ENCODE data around the gene RIMBP2.
A peak's percentile ranks its signal among the peaks of the same experiment; 100 is the strongest.
"Not testable (repeated sequence)": the region's sequence is repeated elsewhere in the genome, so short reads cannot be mapped to it uniquely, and the experiment has no call there.

RIMBP2 gene, protein sequence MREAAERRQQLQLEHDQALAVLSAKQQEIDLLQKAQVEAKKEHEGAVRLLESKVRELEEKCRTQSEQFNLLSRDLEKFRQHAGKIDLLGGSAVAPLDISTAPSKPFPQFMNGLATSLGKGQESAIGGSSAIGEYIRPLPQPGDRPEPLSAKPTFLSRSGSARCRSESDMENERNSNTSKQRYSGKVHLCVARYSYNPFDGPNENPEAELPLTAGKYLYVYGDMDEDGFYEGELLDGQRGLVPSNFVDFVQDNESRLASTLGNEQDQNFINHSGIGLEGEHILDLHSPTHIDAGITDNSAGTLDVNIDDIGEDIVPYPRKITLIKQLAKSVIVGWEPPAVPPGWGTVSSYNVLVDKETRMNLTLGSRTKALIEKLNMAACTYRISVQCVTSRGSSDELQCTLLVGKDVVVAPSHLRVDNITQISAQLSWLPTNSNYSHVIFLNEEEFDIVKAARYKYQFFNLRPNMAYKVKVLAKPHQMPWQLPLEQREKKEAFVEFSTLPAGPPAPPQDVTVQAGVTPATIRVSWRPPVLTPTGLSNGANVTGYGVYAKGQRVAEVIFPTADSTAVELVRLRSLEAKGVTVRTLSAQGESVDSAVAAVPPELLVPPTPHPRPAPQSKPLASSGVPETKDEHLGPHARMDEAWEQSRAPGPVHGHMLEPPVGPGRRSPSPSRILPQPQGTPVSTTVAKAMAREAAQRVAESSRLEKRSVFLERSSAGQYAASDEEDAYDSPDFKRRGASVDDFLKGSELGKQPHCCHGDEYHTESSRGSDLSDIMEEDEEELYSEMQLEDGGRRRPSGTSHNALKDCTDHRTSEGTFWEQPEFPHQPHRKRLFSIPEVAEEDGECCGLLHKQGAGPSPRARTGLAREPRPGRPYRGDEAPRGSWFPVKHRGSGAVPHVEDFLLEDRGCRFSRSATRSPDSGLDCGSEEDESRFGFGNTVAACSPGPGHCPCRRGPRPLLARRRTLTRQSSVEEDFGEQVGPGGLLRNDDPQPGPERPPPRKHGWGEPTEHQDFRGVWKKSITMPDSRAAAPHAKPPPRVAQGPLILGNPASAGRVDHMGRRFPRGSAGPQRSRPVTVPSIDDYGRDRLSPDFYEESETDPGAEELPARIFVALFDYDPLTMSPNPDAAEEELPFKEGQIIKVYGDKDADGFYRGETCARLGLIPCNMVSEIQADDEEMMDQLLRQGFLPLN (N-terminal part only)

DNA sequence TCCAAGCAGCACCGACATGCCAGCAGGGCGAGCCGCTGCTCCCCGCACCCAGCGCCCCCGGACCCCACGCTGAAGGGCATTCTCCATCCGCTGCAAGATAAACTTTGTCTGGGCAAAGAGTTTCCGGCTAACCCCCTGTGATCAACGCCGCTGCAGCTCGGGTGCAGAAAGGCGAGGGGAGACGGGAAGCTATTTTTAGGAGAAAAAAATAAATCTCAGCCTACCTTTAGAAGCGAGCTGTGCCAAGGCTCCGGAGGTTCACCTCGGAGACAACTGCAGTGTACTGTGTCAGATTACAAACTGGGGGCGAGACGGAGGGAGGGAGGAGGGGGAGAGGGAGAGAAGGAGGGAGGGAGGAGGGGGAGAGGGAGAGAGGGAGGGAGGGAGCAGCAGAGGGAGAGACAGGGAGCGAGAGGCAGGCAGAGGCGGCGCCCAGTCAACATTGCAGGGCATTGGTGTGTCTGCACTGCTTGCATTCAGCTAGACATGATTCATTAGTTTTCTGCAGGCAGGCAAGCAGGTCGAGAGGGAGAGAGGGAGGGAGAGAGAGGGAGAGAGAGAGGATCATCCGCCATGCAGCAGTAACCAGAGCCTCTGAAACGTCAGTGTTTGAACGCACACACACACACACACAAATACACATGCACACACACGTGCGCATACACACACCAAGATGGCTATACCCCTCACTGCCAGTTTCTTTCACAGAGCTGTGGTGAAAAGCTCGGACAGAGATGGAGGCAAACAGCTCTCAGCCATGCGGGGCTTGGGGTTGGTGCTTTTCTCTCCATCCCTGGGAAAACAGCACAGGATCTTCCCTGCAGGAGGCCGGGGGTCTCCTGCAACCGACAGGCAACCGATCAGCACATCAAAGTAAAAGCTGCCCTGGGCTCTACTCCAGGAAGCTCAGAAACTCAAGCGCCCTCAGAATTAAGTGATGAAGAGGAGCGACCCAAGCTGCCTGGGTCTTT lies at the start of gene RIMBP2:
Gene RIMBP2, minus strand, starts transcription at position 302 of the 971 bp plus-strand sequence. CDS start 237,286 bp downstream, outside the sequence.
- peak; percentile 1 for DNase-seq

DNA sequence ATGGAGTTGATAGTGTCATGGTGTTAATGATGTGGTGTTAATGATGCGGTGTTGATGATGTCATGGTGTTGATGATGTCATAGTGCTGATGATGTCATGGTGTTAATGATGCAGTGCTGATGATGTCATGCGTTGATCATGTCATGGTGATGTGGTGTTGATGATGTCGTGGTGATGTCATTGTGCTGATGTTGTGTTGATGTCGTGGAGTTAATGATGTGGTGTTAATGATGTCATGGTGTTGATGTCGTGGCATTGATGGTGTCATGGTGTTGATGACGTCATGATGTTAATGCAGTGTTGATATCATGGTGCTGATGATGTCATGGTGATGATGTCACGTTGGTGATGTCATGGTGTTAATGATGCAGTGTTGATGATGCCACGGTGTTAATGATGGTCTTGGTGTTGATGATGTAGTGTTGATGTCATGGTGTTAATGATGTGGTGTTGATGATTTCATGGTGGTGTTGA lies 49.1 kb upstream of the RIMBP2 start:
- DNase-seq = peak; percentile 13

DNA sequence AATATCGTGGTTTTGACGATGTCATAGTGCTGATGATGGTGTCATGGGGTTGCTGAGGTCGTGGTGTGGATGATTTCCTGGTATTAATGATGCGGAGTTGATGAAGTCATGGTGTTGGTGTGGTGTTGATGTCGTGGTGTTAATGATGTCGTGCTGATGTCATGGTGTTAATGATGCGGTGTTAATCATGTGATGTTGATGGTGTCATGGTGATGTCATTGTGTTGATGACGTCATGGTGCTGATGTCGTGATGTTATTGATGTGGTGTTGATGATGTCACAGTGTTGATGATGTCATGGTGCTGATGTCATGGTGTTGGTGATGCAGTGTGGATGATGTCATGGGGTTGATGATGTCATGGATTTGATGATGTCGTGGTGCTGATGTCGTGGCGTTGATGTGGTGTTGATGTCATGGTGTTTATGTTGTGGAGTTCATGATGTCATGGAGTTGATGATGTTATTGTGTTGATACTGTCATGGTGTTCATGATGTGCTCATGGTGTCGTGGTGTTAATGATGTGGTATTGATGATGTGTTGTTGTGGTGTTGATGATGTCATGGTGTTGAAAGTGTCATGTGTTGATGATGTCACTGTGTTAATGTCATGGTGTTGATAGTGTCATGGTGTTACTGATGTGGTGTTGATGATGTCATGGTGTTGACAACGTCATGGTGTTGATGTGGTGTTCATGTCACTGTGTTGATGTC lies 48.5 kb upstream of the RIMBP2 start:
- DNase-seq = peak; percentile 27

DNA sequence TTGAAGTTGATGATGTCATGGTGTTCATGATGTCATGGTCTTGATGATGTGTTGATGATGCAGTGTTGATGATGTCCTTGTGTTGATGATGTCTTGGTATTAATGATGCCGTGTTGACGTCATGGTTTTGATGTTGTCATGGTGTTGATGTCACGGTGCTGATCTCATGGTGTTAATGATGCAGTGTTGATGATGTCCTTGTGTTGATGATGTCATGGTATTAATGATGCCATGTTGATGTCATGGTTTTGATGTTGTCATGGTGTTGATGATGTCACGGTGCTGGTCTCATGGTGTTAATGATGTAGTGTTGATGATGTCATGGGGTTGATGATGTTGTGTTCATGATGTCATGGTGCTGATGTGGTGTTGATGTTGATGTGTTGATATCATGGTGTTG lies 48.0 kb upstream of the RIMBP2 start:
- no peak for DNase-seq

DNA sequence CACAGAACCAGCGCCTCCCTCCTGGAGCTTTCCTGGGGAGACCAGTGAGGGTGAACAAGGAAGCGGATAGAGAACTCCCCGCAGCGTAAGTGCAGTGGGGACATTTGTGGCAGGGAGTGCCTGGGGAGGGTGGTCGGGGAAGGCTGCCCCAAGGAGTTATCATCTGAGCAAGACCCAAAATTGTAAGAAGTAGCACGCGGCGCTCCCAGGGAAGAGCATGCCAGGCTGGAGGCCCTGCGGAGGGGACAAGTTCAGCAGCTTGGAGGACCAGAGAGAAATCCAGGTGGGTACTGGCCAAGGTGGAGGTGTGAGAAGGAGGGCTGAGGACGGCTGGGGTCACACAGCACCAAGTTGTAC lies 46.2 kb upstream of the RIMBP2 start:
- DNase-seq = no peak

DNA sequence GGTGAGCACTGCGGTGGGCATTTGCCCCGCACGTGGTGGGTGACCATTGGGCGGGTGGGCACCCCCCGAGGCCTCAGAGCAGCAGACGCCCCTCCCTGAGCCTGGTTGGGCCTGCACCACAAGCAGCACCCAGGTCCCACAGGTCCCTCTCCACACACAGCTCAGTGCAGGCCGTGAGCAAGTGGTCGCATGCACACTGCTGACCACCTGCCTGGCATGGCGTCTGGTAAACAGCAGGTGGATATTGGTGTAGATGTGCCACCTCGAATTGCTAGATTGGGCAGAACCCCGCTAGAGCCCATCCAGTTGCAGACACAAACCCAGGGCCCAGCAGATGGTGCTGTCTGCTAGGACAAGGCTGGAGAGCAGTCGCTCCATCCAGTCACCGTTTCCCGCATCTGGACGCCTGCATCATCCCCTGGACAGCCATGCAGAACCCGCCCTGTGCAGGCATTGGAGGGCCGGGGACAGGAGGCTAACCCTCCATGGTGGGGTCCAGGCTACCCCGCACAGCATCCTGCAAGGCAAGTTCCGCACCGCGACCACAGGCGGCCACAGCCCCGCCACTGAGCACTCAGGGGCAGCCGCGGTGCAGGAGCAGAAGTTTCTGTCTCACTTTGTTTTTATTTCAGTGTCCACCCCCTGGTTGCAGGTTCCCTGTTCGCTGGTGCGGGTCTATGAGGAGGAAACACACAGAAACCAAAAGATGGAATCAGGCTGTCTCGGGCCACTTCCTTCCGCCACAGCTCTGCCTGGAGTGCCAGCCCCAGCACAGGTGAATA lies 45.6 kb upstream of the RIMBP2 start:
- DNase-seq = peak; percentile 56

DNA sequence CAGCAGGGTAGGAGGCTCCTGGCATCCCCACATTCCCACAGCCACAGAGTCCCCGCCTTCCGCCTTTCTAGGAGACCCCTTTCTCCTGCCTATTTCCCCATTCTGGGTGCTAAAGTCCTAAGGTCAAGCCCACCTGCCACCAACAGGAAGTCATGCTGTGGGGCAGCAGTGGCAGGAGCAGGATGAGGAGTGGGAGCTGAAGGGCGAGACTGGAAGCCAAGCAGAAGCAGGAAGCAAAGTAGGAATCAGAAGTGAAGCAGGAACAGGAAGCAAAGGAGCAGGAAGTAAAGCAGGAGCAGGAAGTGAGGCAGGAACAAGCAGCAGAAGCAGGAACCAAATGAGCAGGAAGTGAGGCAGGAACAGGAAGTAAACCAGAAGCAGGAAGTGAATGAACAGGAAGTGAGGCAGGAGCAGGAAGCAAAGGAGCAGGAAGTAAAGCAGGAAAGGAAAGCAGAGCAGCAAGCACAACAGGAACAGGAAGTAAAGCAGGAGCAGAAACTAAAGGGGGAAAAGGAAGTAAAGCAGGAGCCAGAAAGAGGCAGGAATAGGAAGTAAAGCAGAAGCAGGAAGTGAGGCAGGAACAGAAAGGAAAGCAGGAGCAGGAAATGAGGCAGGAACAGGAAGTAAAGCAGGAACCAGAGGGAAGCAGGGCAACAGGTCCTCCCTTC lies 38.3 kb upstream of the RIMBP2 start:
- DNase-seq = no peak

DNA sequence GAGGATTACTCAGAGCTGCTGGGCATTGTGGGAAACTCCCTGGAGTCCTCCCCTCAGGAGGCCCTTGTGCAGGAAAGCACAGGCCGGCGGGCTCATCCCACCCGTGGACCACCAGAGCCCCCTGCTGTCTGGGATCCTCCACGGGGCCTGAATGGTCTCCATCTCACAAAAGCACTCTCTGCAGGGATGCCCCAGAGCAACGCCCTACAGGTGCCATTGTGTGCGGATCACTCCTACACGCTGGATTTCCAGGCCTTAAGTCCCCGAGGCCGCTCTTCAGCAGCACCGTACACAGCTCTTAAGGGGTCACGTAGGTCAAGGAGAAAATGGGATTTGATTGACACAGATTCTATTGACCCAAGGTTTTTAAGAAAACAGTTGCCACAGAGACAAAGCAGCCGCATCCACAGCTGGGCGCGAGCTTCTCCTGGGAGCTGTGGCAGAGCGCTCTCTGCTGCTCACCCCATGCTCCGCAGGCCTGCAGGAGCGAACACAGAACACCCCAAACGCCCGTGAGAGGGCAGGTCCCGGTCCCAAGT lies 36.7 kb upstream of the RIMBP2 start:
- no peak for DNase-seq

DNA sequence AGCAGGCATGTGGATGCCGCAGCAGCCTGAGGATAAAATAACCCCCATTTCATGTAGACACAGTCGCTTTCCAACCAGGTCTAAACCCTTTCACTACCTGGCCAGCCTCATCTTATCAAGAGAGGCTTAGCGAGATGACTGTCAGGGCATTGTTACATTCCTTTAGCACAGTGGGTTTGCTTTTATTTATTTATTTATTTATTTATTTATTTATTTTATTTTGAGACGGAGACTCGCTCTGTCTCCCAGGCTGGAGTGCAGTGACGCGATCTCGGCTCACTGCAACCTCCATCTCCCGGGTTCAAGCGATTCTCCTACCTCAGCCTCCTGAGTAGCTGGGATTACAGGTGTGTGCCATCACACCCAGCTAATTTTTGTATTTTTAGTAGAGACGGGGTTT lies 35.9 kb upstream of the RIMBP2 start:
- not testable (repeated sequence) for DNase-seq

DNA sequence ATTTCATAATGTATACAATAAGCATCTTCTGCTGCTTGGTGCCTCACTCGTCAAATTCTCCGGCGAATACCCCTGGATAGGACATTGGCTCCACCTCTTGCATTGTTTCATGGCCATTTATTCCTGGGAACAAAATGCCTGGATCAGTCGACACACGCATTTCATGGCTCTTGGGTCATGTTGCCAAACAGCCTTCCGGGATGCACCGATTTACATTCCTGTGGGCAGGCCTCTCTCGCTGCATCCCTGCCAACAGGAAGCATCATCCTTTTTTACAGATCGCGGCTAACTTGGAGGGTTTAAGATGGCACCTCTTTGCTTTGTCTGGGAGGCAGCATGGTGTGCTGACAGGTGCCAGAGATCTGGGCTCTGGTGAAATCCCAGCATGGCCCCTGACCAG lies 32.7 kb upstream of the RIMBP2 start:
- DNase-seq = no peak

DNA sequence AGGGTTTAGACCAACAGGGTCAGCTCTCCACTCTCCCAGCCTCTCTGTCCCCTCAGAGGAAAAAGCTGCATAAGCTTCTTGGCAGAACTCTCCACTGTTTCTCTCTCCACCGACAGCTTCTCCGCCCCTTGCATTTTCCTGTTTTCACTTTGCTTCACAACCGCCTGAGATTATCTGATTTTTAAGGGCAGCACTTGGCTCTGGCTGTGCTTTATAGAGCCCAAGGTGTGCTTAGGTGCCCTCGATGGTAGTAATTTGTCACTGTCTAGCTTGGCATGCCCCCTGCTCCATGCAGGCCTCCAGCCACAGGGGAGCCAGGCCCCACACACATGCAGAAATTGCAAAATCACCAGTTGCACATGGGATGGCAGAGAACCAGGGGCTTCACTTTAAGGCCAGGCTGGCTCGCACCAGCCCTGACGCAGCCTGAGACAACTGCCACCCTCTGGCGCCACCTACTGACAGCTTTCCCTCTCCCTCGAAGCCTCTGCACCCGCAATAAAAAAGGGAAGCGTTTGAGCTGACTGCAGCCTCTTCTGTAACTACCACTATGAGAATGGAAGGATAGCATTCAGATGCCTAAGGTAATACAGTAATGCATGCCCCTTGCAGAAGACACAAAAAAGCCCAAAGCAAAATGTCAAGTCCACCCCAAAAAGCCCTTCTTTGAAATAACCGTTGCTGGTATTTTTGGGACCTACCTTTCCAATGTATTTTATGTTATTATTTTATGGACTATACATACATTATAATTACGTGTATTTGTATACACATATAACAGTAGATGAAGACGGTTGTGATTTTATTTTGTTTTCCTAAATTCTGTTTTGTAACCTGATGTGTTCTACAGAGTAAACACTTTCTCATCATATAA lies 32.0 kb upstream of the RIMBP2 start:
- peak; percentile 51 for DNase-seq

DNA sequence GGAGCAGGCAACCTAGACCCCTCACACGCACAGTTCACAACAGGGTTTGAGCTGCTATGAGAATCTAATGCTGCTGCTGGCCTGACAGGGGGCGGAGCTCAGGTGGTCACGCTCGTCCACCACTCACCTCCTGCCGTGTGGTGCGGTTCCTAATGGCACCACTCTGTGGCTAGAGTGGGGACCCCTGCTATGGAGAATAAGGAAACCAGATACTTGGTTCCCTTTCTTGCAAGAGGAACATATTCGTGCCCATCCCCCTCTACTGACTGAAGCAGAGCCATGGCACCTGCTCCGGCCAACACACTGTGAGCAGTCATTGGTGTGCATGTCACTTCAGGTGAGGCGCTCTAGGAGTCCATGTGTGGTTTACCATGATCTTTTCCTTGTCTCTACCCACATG lies 30.4 kb upstream of the RIMBP2 start:
- DNase-seq = no peak

DNA sequence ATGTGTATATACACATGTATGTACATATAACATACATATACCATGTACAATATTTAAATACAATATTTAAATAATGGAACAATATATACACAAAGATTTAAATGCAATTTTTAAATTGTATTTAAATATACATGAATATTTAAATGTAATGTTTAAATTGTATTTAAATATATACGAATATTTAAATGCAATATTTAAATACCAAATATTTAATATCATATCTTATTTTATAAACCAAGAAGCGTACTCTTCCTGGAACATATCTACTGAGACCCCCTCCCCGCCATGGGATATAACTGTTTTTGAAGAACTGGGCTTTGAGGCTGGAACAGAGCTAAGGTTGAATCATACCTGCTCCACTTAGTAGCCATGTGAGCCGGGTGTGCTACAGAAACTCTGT lies 29.8 kb upstream of the RIMBP2 start:
- no peak for DNase-seq

DNA sequence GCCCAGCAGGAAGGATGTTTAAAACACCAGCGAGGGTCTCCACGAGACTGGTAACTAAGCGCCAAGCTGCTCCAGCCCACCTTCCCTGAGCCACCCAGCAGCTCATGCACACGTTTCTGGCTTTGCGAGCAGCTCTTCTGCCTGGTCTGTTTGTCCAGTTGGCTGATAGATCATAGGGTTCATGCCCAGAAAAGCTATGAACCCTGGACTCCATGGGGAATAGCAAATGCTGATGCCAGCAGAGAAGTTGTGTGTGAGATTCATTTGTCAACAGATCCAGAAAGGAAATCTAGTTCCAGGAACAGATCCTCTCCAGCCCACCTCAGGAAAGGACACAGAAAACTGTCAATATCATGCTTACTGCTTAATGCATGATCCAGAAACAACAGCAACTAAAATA lies 28.2 kb upstream of the RIMBP2 start:
- DNase-seq = no peak

DNA sequence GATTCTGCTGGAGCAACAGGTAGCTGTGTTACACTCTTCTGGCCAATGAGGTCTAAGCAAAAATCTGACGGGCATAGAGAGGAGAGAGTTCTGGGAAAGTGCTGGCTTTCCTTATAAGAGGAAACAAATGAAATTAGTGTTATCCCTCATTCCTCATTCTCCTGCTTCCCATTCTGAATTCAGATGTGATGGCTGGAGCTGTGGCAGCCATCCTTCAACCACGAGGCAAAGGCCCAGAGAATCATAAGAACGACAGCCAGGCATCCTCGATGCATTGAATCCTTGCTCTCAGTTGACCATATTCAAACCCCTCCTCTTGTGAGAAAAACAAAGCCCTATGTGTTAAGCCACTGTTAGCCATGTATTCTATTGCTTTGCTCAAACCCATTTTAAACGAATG lies 27.5 kb upstream of the RIMBP2 start:
- DNase-seq = no peak

DNA sequence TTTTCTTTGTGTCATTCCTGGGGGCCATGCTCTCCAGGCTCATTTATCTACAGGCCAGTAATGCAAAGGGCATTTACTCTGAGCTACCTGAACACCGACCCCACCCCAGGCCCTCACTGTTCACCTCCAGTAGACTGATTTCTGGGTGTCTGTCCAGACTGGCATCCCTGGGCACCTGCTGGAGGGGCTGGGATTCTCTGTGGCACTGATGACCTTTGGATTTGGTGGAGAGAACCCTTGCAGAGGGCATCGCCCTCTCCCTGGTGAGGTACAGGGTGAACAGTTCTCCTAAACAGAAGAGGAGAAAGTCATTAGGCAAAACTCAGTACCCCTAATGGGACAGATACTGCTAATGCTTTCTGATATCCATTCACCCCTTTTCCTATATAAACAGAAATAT lies 27.1 kb upstream of the RIMBP2 start:
- no peak for DNase-seq

DNA sequence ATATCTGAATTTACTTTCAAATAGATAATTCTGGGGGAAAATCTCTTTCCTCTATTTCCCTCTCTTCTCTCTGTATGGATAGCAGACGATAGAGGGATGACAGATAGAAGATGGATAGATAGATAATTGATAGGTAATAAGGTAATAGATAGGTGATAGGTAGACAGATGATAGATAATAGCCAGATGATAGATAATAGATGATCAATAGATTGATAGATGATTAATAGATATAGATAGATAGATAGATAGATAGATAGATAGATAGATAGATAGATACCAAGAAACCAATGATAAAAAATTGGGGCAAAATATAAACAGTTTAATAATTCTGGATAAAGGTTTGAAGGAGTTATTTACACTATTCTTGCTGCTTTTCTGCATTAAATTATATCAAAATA lies 26.6 kb upstream of the RIMBP2 start:
- DNase-seq = no peak

DNA sequence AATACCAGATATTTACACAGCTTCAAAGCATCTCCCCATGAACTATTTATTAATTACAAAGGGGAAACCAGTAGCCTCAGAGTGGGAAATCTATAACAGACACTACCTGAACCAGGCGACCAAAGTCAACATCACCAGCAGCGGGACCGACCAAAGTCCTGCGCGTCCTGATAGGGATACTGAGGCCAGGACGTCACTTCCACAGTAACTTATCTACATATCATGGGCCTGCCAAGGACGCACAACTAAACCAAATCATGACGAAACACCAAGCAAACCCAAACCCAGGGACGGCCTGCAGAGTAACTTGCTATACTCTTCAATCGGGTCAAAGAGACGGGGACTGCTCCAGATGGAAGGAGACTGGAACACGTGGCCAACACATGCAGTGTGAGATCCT lies 26.0 kb upstream of the RIMBP2 start:
- no peak for DNase-seq

DNA sequence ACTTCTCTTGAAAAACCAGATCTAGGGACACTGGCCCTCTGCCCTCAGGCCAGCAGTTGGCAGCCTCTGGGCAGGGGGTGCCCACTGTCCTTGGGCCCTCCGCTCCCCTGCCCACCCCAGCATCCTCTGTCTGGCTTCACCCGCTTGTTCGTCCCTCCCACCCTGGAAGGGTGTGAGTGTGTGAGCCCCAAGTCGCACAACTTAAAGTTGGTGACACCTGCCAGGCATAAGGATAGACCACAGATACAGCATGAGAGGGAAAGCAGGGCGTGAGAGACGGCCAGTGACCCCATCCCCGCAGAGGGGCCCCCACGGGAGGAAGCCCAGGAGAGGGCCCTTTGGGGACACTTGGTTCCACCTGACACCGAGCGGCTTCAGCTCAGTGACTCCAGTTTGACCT lies 23.5 kb upstream of the RIMBP2 start:
- no peak for DNase-seq
